B cell (primary cell): ENCODE data around the gene KRTAP10-7. TPM values are rescaled to one million over a fixed set of nuclear protein-coding genes. Genes with fewer than 3 reads are reported as not detected.

ENCODE experiments used
- ATAC-seq: fragments of 200-7000 bp; cut with Tn5 transposase; one replicate; pipeline ENCODE4 v1.10.0; 2021; ENCODE audit warnings: low read depth, mild to moderate bottlenecking, moderate number of reproducible peaks, moderate library complexity
- CTCF ChIA-PET: fragments of 350-600 bp; sonication (Branson Sonifier 250); formaldehyde crosslinking; loops from one replicate; lab custom pipeline; 2021; ENCODE audit warnings: antibody characterized with exemption, inconsistent platforms; lab: Charles Lee
- POLR2A ChIA-PET: fragments of 350-600 bp; sonication (Branson Sonifier 250); formaldehyde crosslinking; loops from one replicate; lab custom pipeline; 2021; ENCODE audit warnings: antibody characterized with exemption; lab: Charles Lee
- DNase-seq: peaks from one replicate; pipeline ENCODE4 v3.0.0; 2013
- H2AFZ ChIP-seq: 2 replicates; pipeline ENCODE4 v1.6.1; 2012; ENCODE audit warnings: mild to moderate bottlenecking, low read depth, low read length; ENCODE audit not compliant: insufficient read depth, poor library complexity, severe bottlenecking
- H3K27ac ChIP-seq, 2 donors: 1 replicate in 1 of 2; 2 replicates in 1 of 2; pipeline ENCODE4 v1.5.1; 2012 to 2013; ENCODE audit warnings: low read length in 2 of 2, mild to moderate bottlenecking in 2 of 2, moderate library complexity in 1 of 2
- H3K27me3 ChIP-seq, 4 experiments: fragments of 200-600 bp in 1 of 4; sonication (generic) in 1 of 4; replicated peaks in 1 of 4; 1 replicate in 2 of 4; 2 replicates in 2 of 4; pipeline versions ENCODE4 v1.6.1 to v1.7.0; 2013 to 2016; ENCODE audit warnings: low read length in 3 of 4, mild to moderate bottlenecking in 2 of 4, mixed read lengths in 1 of 4, moderate library complexity in 1 of 4; ENCODE audit not compliant: insufficient read depth in 4 of 4, control insufficient read depth in 3 of 4; ENCODE audit errors: control extremely low read depth in 1 of 4
- H3K36me3 ChIP-seq, 2 experiments: replicated peaks in 1 of 2; 1 replicate in 1 of 2; 2 replicates in 1 of 2; pipeline versions ENCODE4 v1.6.1 to v1.7.1; 2013; ENCODE audit warnings: low read length in 1 of 2; ENCODE audit not compliant: insufficient read depth in 2 of 2, control insufficient read depth in 1 of 2; ENCODE audit errors: control extremely low read depth in 1 of 2, extremely low read depth in 1 of 2
- H3K4me1 ChIP-seq, 2 donors: fragments of 200-600 bp in 1 of 2; sonication (generic) in 1 of 2; 1 replicate in 1 of 2; 2 replicates in 1 of 2; pipeline versions ENCODE4 v1.5.1 to v1.6.1; 2013 to 2017; ENCODE audit warnings: low read length in 2 of 2; ENCODE audit not compliant: control insufficient read depth in 2 of 2, insufficient read depth in 2 of 2
- H3K4me2 ChIP-seq: replicated peaks from 2 replicates; pipeline ENCODE3; 2012; ENCODE audit warnings: mild to moderate bottlenecking, low read depth, low read length; ENCODE audit not compliant: poor library complexity, severe bottlenecking
- H3K4me3 ChIP-seq, 5 experiments: fragments of 200-600 bp in 1 of 5; sonication (generic) in 1 of 5; 1 replicate in 3 of 5; 2 replicates in 2 of 5; pipeline versions ENCODE4 v1.5.1 to v1.7.0; 2011 to 2016; ENCODE audit warnings: low read length in 4 of 5, mild to moderate bottlenecking in 4 of 5, low read depth in 2 of 5, control low read depth in 1 of 5, moderate library complexity in 1 of 5; ENCODE audit not compliant: insufficient read depth in 1 of 5; ENCODE audit errors: control extremely low read depth in 1 of 5, extremely low read depth in 1 of 5
- H3K79me2 ChIP-seq: fragments of 200-600 bp; sonication (generic); one replicate; pipeline ENCODE4 v1.6.0; 2016; ENCODE audit warnings: low read length; ENCODE audit not compliant: control insufficient read depth, insufficient read depth
- H3K9ac ChIP-seq: fragments of 200-600 bp; sonication (generic); 2 replicates; pipeline ENCODE4 v1.6.1; 2017; ENCODE audit warnings: mild to moderate bottlenecking, low read length, moderate library complexity
- H3K9me3 ChIP-seq, 3 donors: one replicate each; pipeline versions ENCODE4 v1.6.1 to v1.7.1; 2013; ENCODE audit warnings: low read length in 2 of 3; ENCODE audit not compliant: control insufficient read depth in 2 of 3, insufficient read depth in 1 of 3; ENCODE audit errors: control extremely low read depth in 1 of 3
- H4K20me1 ChIP-seq: 2 replicates; pipeline ENCODE4 v1.6.0; 2012; ENCODE audit warnings: mild to moderate bottlenecking, low read length; ENCODE audit not compliant: insufficient read depth, control insufficient read depth, poor library complexity, severe bottlenecking
- H3K27ac Mint-ChIP-seq: one replicate; pipeline ENCODE4 v1.8.0; 2021; ENCODE audit warnings: mixed read lengths
- H3K27me3 Mint-ChIP-seq: one replicate; pipeline ENCODE4 v1.8.0; 2021; ENCODE audit warnings: mixed read lengths
- H3K4me1 Mint-ChIP-seq: one replicate; pipeline ENCODE4 v1.8.0; 2021; ENCODE audit warnings: mixed read lengths
- H3K4me3 Mint-ChIP-seq: one replicate; pipeline ENCODE4 v1.8.0; 2021; ENCODE audit warnings: mixed read lengths
- H3K9me3 Mint-ChIP-seq: one replicate; pipeline ENCODE4 v1.8.0; 2022; ENCODE audit warnings: mixed read lengths; ENCODE audit not compliant: insufficient read depth
- CTCF ChIP-seq: fragments of 200-600 bp; IDR thresholded peaks from one replicate; pipeline ENCODE4 v1.8.0; 2022; ENCODE audit warnings: antibody characterized with exemption, mild to moderate bottlenecking
- EZH2 ChIP-seq: IDR thresholded peaks from 2 replicates; pipeline ENCODE4 v1.6.1; 2012; ENCODE audit warnings: borderline replicate concordance, low read depth, mild to moderate bottlenecking, moderate library complexity, low read length; ENCODE audit not compliant: insufficient read depth, poor library complexity, severe bottlenecking
- WGBS: methylation state at CpG from one replicate; pipeline ENCODE4 v1.1.5; 2013; ENCODE audit warnings: missing lambda C conversion rate; ENCODE audit not compliant: insufficient coverage; 5-methylcytosine and 5-hydroxymethylcytosine counted together
- intact Hi-C: fragments of 100-400 bp; cut with micrococcal nuclease; formaldehyde crosslinking; loops from one replicate; pipeline ENCODE4 v1.10.0; 2022
- polyA plus RNA-seq: library from polyadenylated mRNA; depleted of rRNA; stranded (reverse); fragments of >200 nt; gene quantifications from 2 replicates; pipeline ENCODE4 v1.2.3, GENCODE V29; 2012
- total RNA-seq, 2 donors: library from RNA; stranded (reverse); fragments of 120-200 nt in 1 of 2; gene quantifications; 1 replicate in 1 of 2; 2 replicates in 1 of 2; pipeline versions ENCODE4 v1.2.3 to v1.2.4, GENCODE V29; 2013 to 2022

Gene KRTAP10-7
- total and polyA plus RNA-seq, 2 donors (not counting 1 experiment from before 2014, with no cell fraction given): not detected

- no peaks in the 10 kb centered on the region for H3K36me3 ChIP-seq
- Mint-ChIP-seq H3K4me1 (no peaks in the 10 kb centered on the region), H3K4me3 (no peak overlapping the region), H3K9me3 (peaks cover 6% of the 10 kb centered on the region), H3K27ac (no peak overlapping the region), H3K27me3 (peaks cover 24% of the 10 kb centered on the region)
- H3K4me3 ChIP-seq: no peak overlapping the region
- DNase-seq (no peak), ATAC-seq (no peak)
- peaks cover 0 to 2% (median 0%) of the 10 kb centered on the region in 3 donors for H3K9me3 ChIP-seq
- ChIA-PET POLR2A (no interaction called here), CTCF (no interaction called here)
- H3K27ac ChIP-seq: no peak overlapping the region
- H3K4me1 ChIP-seq: no peaks in the 10 kb centered on the region
- TF ChIP-seq EZH2: no peak
- no peak for TF ChIP-seq CTCF
- intact Hi-C loops: no loop called here
- H3K9ac ChIP-seq: no peak overlapping the region
- H3K27me3 ChIP-seq: peaks cover 0 to 3% (median 0%) of the 10 kb centered on the region in 4 experiments
- H3K4me2 ChIP-seq: no peak overlapping the region
- 78% methylated on average over 20 of the region's 20 CpGs for WGBS
- H3K79me2 ChIP-seq: no peaks in the 10 kb centered on the region
- H4K20me1 ChIP-seq: no peaks in the 10 kb centered on the region
- no peak overlapping the region for H2AFZ ChIP-seq
Observed at GRCh38 chr21:44593598-44594405, 6.6 kb upstream of the KRTAP10-7 start.

GRCh38 chr21:44594406-44594916 lies 5.9 kb upstream of the KRTAP10-7 start:
- H4K20me1 ChIP-seq: no peaks in the 10 kb centered on the region

More at GRCh38 chr21:44594406-44594916, 5.9 kb upstream of the KRTAP10-7 start:
- no peak overlapping the region for H3K4me2 ChIP-seq
- H3K4me1 Mint-ChIP-seq: no peaks in the 10 kb centered on the region
- no peaks in the 10 kb centered on the region for H3K36me3 ChIP-seq
- ATAC-seq: no peak
- peaks cover 4% of the 10 kb centered on the region for H3K9me3 Mint-ChIP-seq
- no peak overlapping the region for H3K27ac Mint-ChIP-seq
- H3K79me2 ChIP-seq: no peaks in the 10 kb centered on the region
- H3K4me3 Mint-ChIP-seq: no peak overlapping the region
- H3K27me3 ChIP-seq: peaks cover 0 to 3% (median 0%) of the 10 kb centered on the region in 4 experiments
- 84% methylated on average over 11 of the region's 12 CpGs for WGBS
- ChIA-PET POLR2A (no interaction called here), CTCF (no interaction called here)
- no peaks in the 10 kb centered on the region for H3K4me1 ChIP-seq
- DNase-seq: no peak
- no peak overlapping the region for H3K4me3 ChIP-seq
- no peak overlapping the region for H3K27ac ChIP-seq
- peaks cover 0 to 6% (median 3%) of the 10 kb centered on the region in 3 donors for H3K9me3 ChIP-seq
- intact Hi-C loops: no loop called here
- no peak overlapping the region for H2AFZ ChIP-seq
- H3K27me3 Mint-ChIP-seq: peaks cover 20% of the 10 kb centered on the region
- H3K9ac ChIP-seq: no peak overlapping the region
- TF ChIP-seq EZH2 (no peak), CTCF (no peak)
